GM18499 (cell line): ENCODE data around the gene GALM.
A peak's percentile ranks its signal among the peaks of the same experiment; 100 is the strongest.
"Not testable (repeated sequence)": the region's sequence is repeated elsewhere in the genome, so short reads cannot be mapped to it uniquely, and the experiment has no call there.

ENCODE experiments used
- ATAC-seq: cut with Tn5 transposase; IDR thresholded peaks from one replicate; pipeline ENCODE4 v1.9.1; 2021; ENCODE audit warnings: moderate number of reproducible peaks; ENCODE audit not compliant: insufficient read depth, unreplicated experiment

Gene GALM

DNA sequence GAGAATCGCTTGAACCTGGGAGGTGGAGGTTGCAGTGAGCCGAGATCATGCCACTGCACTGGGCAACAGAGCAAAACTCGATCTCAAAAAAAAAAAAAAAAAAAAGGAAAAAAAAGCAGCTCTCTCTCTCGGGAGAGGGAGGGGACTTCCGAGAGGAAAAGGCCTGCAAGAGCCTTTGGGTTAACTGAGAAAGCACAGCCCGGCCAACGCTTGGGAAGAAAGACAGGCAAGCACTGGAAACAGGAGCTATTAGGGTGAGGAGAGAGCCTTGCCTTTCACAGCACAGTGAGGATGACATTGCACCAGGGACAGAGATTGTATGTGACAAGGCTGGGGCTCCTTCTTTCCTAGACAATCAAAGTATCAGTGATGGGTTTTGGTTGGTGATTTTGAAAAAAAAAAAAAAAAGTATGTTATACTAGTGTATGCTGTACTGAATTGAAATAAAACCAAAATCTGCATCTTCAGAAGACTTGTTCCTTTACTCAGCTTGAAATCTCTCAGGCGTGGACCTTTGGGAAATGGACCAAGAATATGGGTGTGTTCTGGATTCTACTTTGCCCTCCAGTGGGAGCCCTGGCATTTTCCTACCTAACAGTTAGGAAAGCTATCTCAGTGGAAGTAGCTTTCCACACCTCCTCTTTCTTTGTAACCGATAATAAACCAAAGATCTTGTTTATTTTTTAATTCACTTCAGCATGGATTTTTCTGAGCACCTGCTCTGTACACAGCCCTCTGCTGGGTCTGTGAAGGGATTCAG, 68.6 kb downstream of the GALM start:
- ATAC-seq = no peak

DNA sequence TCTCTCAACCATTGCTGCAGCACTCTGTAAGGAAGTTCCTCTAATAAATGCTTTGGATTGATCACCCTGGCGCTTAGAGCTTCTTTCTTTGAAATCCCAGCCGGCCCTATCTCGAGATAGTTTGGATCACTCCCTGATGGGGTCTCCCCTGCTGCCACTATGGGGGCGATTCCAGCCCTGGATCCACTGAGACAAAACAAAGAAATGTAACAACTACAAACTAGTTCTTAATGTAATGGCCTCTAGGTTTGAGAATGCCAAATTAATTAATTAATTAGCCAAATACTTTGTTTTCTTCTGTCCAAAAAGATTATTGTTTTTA, 70.0 kb downstream of the GALM start:
- no peak for ATAC-seq

- ATAC-seq = not testable (repeated sequence)
Observed at GRCh38 chr2:38737000-38737698, 71.2 kb downstream of the GALM start.

GRCh38 chr2:38737925-38738324, 72.0 kb downstream of the GALM start:
- ATAC-seq = no peak

GRCh38 chr2:38739524-38739923, 73.6 kb downstream of the GALM start:
- no peak for ATAC-seq

DNA sequence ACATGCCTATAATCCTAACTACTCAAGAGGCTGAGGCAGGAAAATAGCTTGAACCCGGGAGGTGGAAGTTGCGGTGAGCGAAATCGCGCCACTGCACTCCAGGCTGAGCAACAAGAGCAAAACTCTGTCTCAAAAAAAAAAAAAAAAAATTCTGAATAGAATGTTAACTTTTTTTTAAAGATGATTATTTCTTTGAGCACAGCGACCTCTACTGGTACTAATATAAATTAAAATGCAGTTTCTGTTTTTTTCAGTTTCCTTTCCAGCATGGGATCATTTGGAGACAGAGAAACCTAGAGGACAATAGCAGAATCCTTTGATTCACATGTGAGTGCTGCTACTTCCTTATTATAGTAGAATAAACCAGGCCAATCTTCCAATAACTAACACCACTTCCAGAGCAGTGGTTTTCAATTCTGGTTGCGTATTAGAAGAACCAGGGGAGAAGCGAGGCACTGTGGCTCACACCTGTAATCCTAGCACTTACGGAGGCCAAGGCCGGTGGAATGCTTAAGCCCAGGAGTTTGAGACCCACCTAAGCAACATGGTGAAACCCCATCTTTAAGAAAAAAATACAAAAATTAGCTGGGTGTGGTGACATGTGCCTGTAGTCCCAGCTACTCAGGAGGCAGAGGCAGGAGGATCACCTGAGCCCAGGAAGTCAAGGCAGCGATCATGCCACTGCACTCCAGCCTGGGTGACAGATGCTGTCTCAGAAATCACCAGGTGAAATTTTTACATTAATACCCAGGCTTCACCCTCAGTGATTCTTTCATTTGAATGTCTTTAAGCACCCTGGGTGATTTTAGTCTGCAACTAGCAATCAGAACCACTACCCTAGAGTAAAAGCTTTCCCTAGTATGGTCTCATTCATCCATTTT, 75.2 kb downstream of the GALM start:
- ATAC-seq = no peak

GRCh38 chr2:38742797-38743559, 77.1 kb downstream of the GALM start:
- no peak for ATAC-seq

GRCh38 chr2:38743672-38744398, 77.9 kb downstream of the GALM start:
- no peak for ATAC-seq

- ATAC-seq = no peak
Observed at GRCh38 chr2:38744399-38744780, 78.5 kb downstream of the GALM start.

- no peak for ATAC-seq
Observed at GRCh38 chr2:38745267-38745666, 79.4 kb downstream of the GALM start.

DNA sequence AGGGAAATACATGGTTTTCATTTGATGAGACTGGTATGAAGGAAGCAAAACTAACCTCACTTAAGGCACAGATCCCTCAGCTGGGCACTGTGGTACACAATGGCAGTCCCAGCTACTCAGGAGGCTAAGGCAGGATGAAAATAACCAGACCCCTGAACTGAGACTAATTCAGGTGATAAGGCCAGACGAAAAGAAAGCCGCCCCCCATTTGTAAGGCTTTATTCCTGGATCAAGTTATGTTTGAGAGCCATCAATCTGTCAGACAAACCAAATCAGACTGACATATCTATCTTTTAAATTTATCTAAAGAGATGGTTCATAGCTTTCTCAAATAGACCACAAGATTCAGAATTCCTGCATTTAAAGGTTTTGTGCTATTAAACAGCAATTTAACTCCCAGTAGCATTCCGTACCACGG, 81.1 kb downstream of the GALM start:
- ATAC-seq = no peak

- ATAC-seq = no peak
Observed at GRCh38 chr2:38747819-38748218, 81.9 kb downstream of the GALM start.

DNA sequence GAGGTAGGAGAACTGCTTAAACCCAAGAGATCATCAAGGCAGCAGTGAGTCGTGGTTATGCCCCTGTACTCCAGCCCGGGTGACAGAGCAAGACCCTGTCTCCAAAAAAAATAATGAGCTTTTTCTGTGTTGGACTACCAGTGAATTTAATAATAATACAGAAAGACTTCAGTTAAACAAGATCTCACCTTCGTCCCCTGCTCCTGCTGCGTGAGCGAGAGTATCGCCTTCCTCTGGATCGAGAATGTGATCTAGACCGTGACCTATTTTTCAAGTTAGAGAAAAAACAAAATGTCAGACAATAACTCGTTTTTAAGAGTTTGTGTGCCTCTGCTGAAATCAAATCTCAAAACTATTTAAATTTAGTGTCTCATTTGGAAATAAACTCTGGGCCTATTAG, 82.5 kb downstream of the GALM start:
- no peak for ATAC-seq

DNA sequence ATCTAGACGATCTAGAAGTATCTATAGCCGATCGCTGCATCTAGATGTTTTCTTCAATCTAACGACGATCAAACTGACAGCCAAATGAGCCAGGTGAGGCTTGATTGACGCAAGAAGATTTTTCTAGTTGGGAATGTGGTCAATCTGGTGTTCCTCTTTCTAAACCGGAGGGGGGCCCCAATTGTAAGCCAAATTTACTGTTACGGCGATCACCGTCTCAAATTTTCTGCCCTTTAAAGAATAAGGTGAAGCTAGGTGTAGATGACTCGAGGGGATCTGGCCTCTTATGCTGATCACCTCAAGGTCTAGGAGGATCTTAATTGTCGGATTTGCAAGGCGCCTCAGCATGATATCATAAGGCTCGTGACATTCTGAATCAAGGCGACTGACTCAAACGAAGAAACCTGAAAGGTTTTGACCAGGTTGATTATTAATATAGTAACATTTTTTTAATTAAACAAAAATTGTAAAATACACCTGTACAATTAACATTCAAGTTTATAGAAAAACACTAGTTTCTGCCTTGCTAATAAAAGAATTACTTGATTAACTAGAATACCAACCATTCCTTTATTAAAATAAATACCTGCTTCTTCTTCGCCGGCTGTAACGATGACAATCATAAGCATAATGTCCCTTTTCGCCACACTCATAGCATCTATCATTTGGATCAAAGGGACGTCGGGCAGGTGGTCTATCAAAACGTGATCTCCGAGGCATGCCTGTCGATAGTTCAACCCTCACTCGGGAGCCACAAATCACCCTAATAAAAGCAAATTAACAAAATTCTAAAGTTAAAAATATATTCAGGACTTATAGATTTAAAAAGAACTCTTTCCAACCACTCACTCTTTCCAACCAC, 83.3 kb downstream of the GALM start:
- no peak for ATAC-seq

GRCh38 chr2:38750011-38750890, 84.3 kb downstream of the GALM start:
- no peak for ATAC-seq

DNA sequence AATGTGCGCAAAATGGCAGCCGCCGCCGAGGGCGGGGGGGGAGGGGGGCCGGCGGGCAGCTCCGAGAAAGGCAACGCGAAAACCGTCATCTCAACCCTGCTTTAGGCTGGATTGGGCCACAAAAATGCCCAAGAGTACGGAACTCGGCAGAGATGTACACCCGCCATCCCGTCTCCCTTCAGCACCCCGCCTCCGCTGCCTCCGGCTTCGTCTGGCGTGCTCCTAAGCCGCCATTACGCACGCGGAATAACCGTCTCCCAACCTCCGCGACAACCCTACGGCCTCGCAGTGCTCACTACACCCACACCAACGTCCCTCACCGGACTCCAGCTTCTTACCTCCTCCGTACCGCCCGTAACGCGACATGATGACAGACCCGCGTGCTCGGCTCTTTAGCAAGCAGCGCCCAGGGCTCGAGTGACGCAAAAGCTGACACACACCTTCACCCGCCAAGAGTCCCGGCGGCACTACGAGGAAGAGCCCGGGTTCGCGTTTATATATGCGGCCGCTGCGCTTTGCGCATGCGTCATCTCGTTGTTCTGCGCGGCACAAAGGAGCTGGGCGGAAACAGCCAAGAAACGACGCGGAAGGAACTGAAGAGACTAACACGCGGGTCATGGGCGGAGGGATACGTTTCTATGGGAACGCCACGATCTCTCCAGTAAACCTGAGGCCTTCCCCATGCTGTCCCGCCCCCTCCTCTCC, 85.1 kb downstream of the GALM start, which contains the start of gene SRSF7:
Gene SRSF7, minus strand, starts transcription at position 471 of the 705 bp plus-strand sequence. Its CDS starts 105 bp downstream, at position 366.
- peak; percentile 61 for ATAC-seq
